ENCODE measurements around the gene MISP.

Gene MISP

GRCh38 chr19:772730-773436 is 22.0 kb downstream of the MISP start:
- DNase-seq (ENCODE audit: low spot score) (no peak), FAIRE-seq (no peak)

GRCh38 chr19:776549-776948 is 25.6 kb downstream of the MISP start:
- DNase-seq (ENCODE audit: low spot score) (no peak), FAIRE-seq (no peak)

- FAIRE-seq (no peak), DNase-seq (ENCODE audit: low spot score) (peak; percentile 16)
These were observed 28.2 kb downstream of the MISP start for GRCh38 chr19:778910-779653.

- FAIRE-seq, result no peak
- DNase-seq (ENCODE audit: low spot score), result no peak
These were observed 30.0 kb downstream of the MISP start for GRCh38 chr19:780935-781334.

- no peak for DNase-seq (ENCODE audit: low spot score)
- FAIRE-seq, result no peak
These were observed 30.9 kb downstream of the MISP start for GRCh38 chr19:781800-782184.

- DNase-seq (ENCODE audit: low spot score) (peak; percentile 65), FAIRE-seq (no peak)
These were observed 31.4 kb downstream of the MISP start for GRCh38 chr19:782185-782877.

GRCh38 chr19:782878-783668 is 32.2 kb downstream of the MISP start:
- no peak for FAIRE-seq
- no peak for DNase-seq (ENCODE audit: low spot score)

- FAIRE-seq (no peak), DNase-seq (ENCODE audit: low spot score) (peak; percentile 24)
These were observed 33.6 kb downstream of the MISP start for GRCh38 chr19:784541-784940.

GRCh38 chr19:787536-787935 is 36.6 kb downstream of the MISP start:
- no peak for DNase-seq (ENCODE audit: low spot score)
- FAIRE-seq, result no peak

- FAIRE-seq (no peak), DNase-seq (ENCODE audit: low spot score) (no peak)
These were observed 37.7 kb downstream of the MISP start for GRCh38 chr19:788686-788982.

GRCh38 chr19:788983-789700 is 38.2 kb downstream of the MISP start:
- no peak for FAIRE-seq
- DNase-seq (ENCODE audit: low spot score), result no peak

- DNase-seq (ENCODE audit: low spot score) (no peak), FAIRE-seq (no peak)
These were observed 38.8 kb downstream of the MISP start for GRCh38 chr19:789701-790060.

- FAIRE-seq (no peak), DNase-seq (ENCODE audit: low spot score) (no peak)
These were observed 40.2 kb downstream of the MISP start for GRCh38 chr19:791007-791566.

GRCh38 chr19:791567-792305 is 40.8 kb downstream of the MISP start:
- no peak for FAIRE-seq
- DNase-seq (ENCODE audit: low spot score), result no peak

GRCh38 chr19:792306-792885 is 41.5 kb downstream of the MISP start:
- FAIRE-seq (no peak), DNase-seq (ENCODE audit: low spot score) (no peak)

- DNase-seq (ENCODE audit: low spot score), result no peak
- FAIRE-seq, result no peak
These were observed 42.9 kb downstream of the MISP start for GRCh38 chr19:793806-794205.

- no peak for DNase-seq (ENCODE audit: low spot score)
- no peak for FAIRE-seq
These were observed 44.2 kb downstream of the MISP start for GRCh38 chr19:795073-795611.

- no peak for DNase-seq (ENCODE audit: low spot score)
- no peak for FAIRE-seq
These were observed 45.0 kb downstream of the MISP start for GRCh38 chr19:795691-796581.
